HL-60/S4 (cell line): Measurements from ENCODE around the gene USF1.

ENCODE experiments used
- in situ Hi-C: fragments of 300-500 bp; cut with MboI; formaldehyde crosslinking; loops from 2 replicates; pipeline ENCODE4 v1.14.3; 2022; ENCODE audit warnings: low sequenced_read_pairs

USF1 gene

DNA sequence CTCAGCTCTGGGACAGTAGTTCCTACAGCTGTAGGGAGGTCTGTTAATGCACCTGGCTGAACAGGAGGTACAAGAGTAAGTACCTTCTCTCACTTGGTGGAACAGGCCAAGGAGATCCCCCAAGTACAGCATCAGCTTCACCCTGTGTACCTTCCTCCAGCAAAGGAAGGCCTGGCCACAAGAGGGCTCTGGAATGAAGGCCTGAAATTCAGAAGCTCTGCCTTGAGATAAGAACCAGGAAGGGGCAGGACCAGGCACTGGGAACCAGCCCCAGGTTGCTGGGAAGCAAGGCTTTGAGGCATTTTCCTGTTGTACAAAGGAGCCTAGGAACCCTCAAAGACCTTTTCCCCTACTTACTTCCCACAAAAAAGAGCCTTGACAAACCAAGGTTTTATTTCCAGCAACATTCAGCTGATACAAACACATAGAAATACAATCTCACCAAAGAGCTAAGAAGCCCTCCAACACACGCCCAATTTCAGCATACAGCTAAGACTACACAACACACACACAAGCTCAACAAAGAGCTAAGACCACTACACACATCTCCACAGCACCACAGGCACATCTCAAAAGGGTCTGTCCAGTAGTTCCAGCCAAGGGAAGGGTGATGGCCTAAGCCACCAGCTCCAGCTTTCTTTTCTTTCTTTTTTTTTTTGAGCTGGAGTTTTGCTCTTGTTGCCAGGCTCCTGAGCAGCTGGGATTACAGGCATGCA is 48.3 kb downstream of the USF1 start:
- in situ Hi-C loops: loop anchor here (5.0 to 10.0 kb wide), 3 partner anchors 87 to 385 kb away; partner anchors contain the start of gene NECTIN4

- in situ Hi-C loops: loop anchor here (5.0 to 10.0 kb wide), 3 partner anchors 89 to 386 kb away; partner anchors contain the start of gene NECTIN4
Measured at GRCh38 chr1:160996178-160996577, 49.6 kb downstream of the USF1 start.

- in situ Hi-C loops: loop anchor here (10.0 kb wide), 2 partner anchors 91 to 151 kb away; partner anchors contain the start of gene NECTIN4
Measured at GRCh38 chr1:160993544-160994193, 52.1 kb downstream of the USF1 start.

- in situ Hi-C loops: loop anchor here (10.0 kb wide), 2 partner anchors 93 to 153 kb away; partner anchors contain the start of gene NECTIN4
Measured at GRCh38 chr1:160992036-160992435, 53.7 kb downstream of the USF1 start.
